ENCODE data around the gene DPH7. TPM values are rescaled to one million over a fixed set of nuclear protein-coding genes. Genes with fewer than 3 reads are reported as not detected.
"Not testable (repeated sequence)": the region's sequence is repeated elsewhere in the genome, so short reads cannot be mapped to it uniquely, and the experiment has no call there.

Gene DPH7
- total RNA-seq, 1 donor from 2014 or later, result 32.2 TPM

GRCh38 chr9:137574192-137574591 lies 4.5 kb downstream of the DPH7 start:
- H3K36me3 Mint-ChIP-seq (ENCODE audit: low read depth, unreplicated experiment), result peaks cover 42% of the 10 kb centered on the region
- no peak for DNase-seq (ENCODE audit: low spot score)
- H3K4me1 Mint-ChIP-seq (ENCODE audit: unreplicated experiment), result peaks cover 17% of the 10 kb centered on the region
- no peaks in the 10 kb centered on the region for H3K9me3 Mint-ChIP-seq (ENCODE audit: unreplicated experiment)
- no peak overlapping the region for H3K27ac Mint-ChIP-seq (ENCODE audit: unreplicated experiment)
- H3K27me3 Mint-ChIP-seq (ENCODE audit: unreplicated experiment), result peaks cover 9% of the 10 kb centered on the region
- TF ChIP-seq, protein P1, sequence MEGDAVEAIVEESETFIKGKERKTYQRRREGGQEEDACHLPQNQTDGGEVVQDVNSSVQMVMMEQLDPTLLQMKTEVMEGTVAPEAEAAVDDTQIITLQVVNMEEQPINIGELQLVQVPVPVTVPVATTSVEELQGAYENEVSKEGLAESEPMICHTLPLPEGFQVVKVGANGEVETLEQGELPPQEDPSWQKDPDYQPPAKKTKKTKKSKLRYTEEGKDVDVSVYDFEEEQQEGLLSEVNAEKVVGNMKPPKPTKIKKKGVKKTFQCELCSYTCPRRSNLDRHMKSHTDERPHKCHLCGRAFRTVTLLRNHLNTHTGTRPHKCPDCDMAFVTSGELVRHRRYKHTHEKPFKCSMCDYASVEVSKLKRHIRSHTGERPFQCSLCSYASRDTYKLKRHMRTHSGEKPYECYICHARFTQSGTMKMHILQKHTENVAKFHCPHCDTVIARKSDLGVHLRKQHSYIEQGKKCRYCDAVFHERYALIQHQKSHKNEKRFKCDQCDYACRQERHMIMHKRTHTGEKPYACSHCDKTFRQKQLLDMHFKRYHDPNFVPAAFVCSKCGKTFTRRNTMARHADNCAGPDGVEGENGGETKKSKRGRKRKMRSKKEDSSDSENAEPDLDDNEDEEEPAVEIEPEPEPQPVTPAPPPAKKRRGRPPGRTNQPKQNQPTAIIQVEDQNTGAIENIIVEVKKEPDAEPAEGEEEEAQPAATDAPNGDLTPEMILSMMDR (IDR thresholded peaks at IDR 0.05; ENCODE audit: unreplicated experiment), result no peak
- H3K4me3 Mint-ChIP-seq (ENCODE audit: unreplicated experiment), result no peak overlapping the region

DNA sequence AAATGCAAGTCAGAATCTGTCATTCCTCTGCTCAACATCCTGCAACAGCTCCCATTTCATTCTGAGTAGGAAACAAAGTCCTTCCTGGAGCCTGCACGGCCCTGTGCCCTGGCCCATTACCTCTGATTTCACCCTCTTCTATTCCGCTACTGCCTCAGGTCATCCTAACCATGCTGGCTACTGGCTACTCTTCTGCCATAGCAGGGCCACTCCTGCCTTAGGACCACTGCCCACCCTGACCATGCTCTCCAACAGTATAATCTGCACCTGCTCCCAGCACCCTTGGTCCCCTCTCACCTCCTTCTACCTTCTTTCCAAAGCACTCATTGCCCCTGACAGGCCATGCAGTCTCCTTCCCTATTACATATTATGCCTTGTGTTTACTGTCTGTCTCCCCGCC lies 8.2 kb downstream of the DPH7 start:
- Mint-ChIP-seq H3K4me1 (ENCODE audit: unreplicated experiment) (peaks cover 5% of the 10 kb centered on the region), H3K27me3 (ENCODE audit: unreplicated experiment) (peaks cover 9% of the 10 kb centered on the region), H3K36me3 (ENCODE audit: low read depth, unreplicated experiment) (peaks cover 39% of the 10 kb centered on the region), H3K27ac (ENCODE audit: unreplicated experiment) (no peak overlapping the region), H3K4me3 (ENCODE audit: unreplicated experiment) (peak overlapping the region; percentile 47), H3K9me3 (ENCODE audit: unreplicated experiment) (no peaks in the 10 kb centered on the region)
- TF ChIP-seq, protein P1 (IDR thresholded peaks at IDR 0.05; ENCODE audit: unreplicated experiment), result no peak
- DNase-seq (ENCODE audit: low spot score), result no peak

DNA sequence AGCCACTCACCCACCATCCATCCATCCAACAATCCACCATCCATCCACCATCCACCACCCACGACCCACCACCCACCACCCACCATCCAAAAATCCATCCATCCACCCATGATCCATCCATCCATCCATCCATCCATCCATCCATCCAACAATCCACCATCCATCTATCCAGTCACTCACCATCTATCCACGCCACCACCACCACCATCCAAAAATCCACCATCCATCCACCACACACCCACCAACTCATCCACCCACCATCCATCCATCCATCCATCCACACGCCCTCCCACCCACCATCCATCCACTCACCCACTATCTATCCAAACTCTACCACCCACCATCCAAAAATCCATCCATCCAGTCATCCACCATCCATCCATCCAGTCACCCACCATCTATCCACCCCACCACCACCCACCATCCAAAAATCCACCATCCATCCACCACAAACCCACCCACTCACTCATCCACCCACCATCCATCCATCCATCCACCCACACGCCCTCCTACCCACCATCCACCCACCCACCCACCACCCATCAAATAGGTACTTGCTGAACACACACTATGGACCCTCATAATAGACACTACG lies 9.0 kb downstream of the DPH7 start:
- Mint-ChIP-seq H3K4me1 (ENCODE audit: unreplicated experiment) (peaks cover 5% of the 10 kb centered on the region), H3K27me3 (ENCODE audit: unreplicated experiment) (peaks cover 5% of the 10 kb centered on the region), H3K27ac (ENCODE audit: unreplicated experiment) (no peak overlapping the region), H3K4me3 (ENCODE audit: unreplicated experiment) (no peak overlapping the region), H3K9me3 (ENCODE audit: unreplicated experiment) (no peaks in the 10 kb centered on the region), H3K36me3 (ENCODE audit: low read depth, unreplicated experiment) (peaks cover 32% of the 10 kb centered on the region)
- TF ChIP-seq, protein P1 (IDR thresholded peaks at IDR 0.05; ENCODE audit: unreplicated experiment), result no peak
- DNase-seq (ENCODE audit: low spot score), result no peak

- not testable (repeated sequence) for H3K9me3 Mint-ChIP-seq (ENCODE audit: unreplicated experiment); H3K27ac Mint-ChIP-seq (ENCODE audit: unreplicated experiment); H3K27me3 Mint-ChIP-seq (ENCODE audit: unreplicated experiment); DNase-seq (ENCODE audit: low spot score); H3K4me3 Mint-ChIP-seq (ENCODE audit: unreplicated experiment); H3K4me1 Mint-ChIP-seq (ENCODE audit: unreplicated experiment)
- peaks cover 38% of the 10 kb centered on the region for H3K36me3 Mint-ChIP-seq (ENCODE audit: low read depth, unreplicated experiment)
Observed at GRCh38 chr9:137568445-137568844, 10.3 kb downstream of the DPH7 start.

- H3K36me3 Mint-ChIP-seq (ENCODE audit: low read depth, unreplicated experiment), result peaks cover 32% of the 10 kb centered on the region
- DNase-seq (ENCODE audit: low spot score), result no peak
- H3K9me3 Mint-ChIP-seq (ENCODE audit: unreplicated experiment), result no peaks in the 10 kb centered on the region
- peaks cover 3% of the 10 kb centered on the region for H3K4me1 Mint-ChIP-seq (ENCODE audit: unreplicated experiment)
- no peak overlapping the region for H3K27ac Mint-ChIP-seq (ENCODE audit: unreplicated experiment)
- no peak overlapping the region for H3K4me3 Mint-ChIP-seq (ENCODE audit: unreplicated experiment)
- TF ChIP-seq, protein P1 (IDR thresholded peaks at IDR 0.05; ENCODE audit: unreplicated experiment), result no peak
- peaks cover 6% of the 10 kb centered on the region for H3K27me3 Mint-ChIP-seq (ENCODE audit: unreplicated experiment)
Observed at GRCh38 chr9:137564817-137565411, 13.8 kb downstream of the DPH7 start.
